GM19023 (cell line): ENCODE measurements around the gene STXBP4.

Experiments
- ATAC-seq: cut with Tn5 transposase; IDR thresholded peaks from one replicate; pipeline ENCODE4 v1.9.1; 2021; ENCODE audit warnings: mild to moderate bottlenecking, moderate library complexity; ENCODE audit not compliant: unreplicated experiment

STXBP4 gene, protein sequence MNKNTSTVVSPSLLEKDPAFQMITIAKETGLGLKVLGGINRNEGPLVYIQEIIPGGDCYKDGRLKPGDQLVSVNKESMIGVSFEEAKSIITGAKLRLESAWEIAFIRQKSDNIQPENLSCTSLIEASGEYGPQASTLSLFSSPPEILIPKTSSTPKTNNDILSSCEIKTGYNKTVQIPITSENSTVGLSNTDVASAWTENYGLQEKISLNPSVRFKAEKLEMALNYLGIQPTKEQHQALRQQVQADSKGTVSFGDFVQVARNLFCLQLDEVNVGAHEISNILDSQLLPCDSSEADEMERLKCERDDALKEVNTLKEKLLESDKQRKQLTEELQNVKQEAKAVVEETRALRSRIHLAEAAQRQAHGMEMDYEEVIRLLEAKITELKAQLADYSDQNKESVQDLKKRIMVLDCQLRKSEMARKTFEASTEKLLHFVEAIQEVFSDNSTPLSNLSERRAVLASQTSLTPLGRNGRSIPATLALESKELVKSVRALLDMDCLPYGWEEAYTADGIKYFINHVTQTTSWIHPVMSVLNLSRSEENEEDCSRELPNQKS

DNA sequence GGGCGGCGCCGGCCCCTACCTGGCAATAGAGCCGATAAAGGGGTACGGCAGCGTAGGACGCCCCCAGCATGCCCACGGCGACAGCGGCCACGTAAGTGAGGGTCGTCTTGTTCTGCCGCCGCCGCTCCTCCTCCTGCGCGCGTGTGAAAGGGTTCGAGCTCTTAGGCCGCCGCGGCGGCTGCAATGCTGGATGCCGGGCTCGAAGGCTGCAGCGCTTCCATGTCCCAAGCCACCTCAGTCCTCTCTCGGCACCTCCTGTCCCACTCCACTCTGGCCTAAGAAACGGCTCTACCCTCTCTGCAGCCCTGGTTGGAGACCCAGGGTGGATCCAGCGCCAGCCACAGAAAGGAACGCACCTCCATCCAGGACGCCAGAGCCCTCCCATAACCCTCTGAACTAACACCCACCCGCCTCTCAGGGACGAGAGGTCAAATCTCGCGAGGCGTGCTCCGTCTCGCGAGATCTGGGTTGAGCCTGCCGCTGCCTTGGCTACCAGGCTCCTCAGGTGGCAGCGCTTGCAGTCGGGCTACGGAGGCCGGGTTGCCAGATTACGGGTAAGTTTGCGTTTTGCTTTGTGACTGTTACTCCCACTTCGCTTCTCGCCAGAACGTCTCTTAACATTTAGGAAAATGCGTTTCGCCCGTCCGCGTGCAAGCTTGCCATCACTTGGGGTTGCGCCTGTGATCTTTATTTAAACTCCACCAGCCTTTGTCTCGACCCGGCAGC, at the start of gene STXBP4, which contains the start of gene COX11:
TSS of gene STXBP4 (plus strand) at position 504 of the 726 bp plus-strand sequence. CDS start 17,455 bp downstream, outside the sequence.
TSS of gene COX11 (minus strand) at position 393 of the 726 bp plus-strand sequence. CDS start at position 385, 8 bp downstream.
- peak; percentile 96 for ATAC-seq

DNA sequence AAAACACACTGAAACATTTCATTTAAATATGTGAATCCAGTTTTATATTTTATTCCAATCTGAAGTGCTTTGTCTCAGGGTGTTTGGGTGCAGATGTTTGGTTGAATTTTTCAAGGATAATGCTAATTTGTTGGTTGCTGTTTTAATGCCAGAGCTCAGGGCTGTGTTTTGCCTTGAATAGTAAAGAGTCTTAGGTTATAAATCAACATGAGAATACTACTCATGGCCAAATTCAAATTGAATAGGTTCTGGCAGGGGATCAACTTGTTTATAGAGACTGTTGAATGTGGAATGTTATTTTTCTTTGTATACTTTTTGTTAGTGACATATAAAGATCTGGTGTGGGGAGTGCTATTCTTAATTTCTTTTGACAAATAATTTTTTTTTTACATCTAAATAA, 49.1 kb upstream of the STXBP4 start:
- ATAC-seq: no peak

DNA sequence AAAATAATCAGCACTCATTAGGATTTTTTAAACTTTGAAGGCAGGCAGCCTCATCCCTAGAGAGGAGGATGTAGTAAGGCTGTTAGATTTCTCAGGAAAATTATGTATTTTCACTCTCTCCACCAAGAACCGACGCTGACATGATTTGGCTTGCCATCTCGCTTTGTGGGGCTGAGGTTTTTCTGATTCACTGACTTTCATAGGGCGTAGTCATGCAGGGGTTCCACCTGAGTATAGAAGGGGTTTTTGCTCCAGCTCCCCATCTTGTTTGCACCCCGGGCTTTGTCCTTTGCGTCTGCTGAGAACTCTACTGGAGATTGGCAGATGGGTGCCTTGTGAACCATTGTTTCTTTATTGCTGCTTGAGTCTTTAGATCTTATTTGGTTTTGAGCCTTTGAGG, 47.7 kb upstream of the STXBP4 start:
- no peak for ATAC-seq

DNA sequence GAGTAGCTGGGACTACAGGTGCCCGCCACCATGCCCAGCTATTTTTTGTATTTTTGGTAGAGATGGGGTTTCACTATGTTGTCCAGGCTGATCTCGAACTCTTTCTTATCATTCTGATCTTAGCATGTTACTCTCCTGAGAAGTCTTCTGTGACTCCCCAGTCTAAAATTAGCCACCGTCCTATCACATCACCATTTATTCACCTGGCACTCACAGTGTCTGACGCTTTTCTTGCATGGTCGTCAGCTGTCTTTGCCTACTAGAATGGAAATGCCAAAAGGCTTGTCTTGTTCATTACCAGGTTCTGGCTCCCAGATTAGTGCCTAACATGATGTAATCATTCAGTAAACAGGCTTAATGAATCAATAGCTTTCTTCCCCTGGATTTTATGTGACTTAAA, 44.2 kb upstream of the STXBP4 start:
- ATAC-seq: no peak

DNA sequence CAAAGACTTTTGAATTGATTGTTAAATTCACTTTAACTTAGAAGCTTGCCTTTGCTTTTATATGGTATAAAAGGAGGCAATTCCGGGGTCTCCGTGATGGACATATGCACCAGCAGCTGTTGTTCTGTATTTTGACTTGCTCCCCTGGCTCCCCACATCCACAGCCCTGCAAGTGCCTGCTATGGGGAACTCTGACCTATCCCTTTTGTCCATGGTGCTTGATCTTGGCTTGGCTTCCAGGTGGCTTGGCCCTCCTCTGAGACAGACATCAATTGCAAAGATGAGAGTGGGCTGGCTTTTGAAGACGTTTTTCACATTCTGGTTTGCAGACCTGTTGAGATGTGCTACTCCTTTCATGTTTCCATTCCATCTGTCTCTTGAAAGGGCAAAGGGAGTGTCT, 41.0 kb upstream of the STXBP4 start:
- ATAC-seq: no peak

DNA sequence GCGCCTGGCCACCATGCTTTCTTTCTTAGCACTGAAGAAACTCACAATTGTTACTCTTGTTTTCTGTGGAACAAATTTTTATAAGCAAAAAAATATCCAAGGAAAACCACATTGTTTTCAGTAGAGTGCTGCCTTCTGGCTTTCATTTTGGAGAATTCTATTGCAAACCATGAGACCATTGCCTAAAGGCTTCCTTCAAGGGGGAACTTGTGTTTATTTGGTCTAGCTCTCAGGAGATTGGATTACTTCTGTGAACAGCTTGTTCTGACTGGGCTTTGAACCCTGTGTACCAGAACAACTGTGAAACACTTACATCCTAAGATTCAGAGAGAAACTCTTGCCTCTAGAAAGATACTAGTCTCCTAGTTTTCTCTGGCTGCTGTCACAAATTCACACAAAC, 35.9 kb upstream of the STXBP4 start:
- ATAC-seq: no peak

DNA sequence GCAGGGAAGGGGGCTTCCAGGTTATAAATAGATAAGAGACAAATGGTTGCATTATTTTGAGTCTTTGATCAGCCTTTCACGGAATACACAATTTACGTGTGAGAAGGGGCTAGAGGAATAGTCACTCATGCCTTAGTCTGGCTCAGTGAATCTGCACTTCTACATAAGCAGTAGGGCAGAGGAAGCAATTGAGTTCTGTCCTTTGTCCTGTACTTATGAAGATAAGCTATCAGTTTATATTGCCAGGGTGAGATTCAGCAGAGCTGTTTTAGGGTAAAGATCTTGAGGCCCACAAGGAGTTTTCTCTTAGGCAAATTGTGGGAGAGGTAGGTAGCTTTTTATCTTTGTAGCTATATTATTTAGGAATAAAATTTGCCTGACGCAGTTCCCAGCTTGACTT, 34.6 kb upstream of the STXBP4 start:
- no peak for ATAC-seq

DNA sequence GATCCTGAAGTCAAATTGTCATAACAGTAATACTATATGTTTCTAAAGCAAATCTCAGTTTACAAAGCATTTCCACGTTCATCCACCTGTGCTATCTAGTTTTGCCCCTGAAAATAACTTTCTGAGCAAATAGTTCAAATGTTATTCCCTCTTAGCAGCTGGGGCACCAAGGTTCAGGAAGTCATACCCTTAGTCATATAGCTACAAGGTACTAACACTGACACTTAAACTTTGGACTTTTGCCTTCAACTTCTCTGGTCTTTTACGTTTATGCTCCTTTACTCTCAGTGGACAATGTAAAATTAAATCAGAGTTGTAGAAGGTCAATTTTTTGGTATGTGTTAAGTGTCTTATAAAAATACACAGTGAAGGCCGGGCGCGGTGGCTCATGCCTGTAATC, 33.1 kb upstream of the STXBP4 start:
- no peak for ATAC-seq

DNA sequence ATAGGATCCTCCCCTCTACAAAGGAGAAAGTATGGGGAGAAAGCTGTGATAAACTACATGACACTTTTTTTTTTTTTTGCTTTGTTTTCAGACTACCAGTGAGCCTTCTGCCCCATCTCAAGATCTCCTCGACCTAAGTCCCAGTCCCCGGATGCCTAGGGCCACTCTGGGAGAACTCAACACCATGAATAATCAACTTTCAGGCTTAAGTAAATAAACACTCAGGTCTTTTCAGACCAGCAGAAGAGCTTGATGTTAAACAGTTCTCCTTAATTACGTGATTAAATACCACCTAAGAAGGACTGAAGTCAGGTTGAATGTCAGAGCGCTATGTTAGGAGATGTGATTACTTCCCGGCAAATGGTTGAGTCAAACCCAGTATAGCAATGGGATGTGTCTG, 31.5 kb upstream of the STXBP4 start:
- ATAC-seq: no peak

DNA sequence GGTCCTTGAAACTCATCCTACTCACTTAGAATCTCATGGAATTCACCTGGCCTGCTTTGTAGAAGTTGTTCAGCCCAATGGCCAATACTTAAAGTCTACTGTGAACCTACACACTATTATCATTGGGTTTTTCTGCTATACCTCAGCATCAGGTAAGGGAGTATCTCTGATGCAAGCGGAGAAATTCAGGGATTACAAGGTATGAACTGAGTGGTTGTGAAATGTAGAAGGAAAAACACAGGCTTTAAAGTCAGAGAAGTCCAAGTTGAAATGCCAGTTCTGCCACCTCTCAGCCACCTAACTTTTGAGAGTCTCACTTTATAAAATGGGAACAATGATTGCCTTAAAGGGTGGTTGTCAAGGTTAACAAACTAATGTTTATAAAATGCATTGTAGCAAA, 31.1 kb upstream of the STXBP4 start:
- no peak for ATAC-seq

DNA sequence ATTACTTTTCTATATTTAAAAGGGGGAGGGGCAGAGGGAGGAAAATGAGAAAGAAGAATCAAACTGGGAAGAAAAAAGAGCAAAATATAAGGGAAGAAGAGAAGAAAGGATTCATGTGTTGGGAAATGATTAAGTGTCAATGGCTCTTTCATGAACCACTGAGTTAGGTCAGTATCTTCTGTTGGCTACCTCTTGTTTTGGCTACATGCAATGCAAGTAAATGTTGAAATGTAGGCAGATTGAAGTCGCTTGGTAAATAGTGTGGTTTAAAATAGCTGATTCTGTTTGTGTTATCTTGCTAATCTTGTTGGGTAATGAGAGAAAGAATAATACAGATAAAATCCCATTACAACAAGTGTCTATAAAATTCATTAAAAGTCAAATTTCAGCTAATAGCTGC, 27.3 kb upstream of the STXBP4 start:
- ATAC-seq: no peak

DNA sequence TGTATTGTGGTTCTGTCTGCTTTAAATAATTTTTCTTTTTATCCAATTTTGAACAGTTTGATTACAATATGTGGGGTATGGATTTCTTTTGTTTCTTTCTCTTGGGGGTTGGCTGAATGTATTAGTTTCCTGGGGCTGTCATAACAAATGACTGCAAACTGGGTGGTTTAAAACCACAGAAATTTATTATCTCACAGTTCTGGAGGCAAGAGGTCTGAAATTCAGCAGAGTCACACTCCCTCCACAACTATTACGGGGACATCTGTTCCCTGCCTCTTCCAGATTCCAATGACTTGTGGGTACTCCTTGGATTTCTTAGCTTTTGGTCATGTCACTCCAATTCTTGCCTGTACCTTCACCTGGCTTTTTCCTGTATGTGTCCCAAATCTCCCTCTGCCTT, 23.8 kb upstream of the STXBP4 start:
- ATAC-seq: no peak

DNA sequence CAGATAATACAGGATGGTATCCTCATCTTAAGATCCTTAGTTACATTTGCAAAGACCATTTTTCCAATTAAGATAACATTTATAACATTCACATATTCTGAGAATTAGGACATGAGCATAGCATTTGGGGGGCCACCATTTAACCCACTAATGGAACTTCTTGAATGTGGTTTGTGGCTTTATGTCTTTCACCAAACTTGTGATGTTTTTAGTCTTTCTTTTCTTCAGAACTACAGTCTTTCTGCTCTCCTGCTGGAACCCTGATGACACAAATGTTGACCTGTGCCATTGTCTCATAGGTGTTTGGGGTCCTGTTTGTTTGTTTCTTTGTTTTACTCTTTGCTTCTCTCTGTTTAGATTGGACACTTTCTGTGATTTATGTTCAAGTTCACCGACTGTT, 23.3 kb upstream of the STXBP4 start:
- no peak for ATAC-seq

DNA sequence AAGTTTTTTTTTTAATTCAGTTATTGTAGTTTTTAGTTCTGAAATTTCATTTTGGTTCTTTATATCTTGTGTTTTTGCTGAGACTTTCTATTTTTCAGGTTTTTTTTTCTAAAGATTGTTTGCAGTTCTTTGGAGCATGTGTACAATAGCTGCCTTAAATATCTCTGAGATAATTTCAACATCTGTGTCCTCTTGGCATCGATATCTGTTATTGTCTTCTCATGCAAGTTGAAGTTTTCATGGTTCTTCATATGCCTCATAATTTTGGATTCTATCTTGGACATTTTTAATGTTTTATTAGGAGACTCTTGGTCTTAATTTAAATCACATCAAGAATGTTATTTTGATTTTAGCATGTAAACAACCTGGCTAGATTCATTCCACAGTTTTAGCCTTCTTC, 22.9 kb upstream of the STXBP4 start:
- no peak for ATAC-seq

DNA sequence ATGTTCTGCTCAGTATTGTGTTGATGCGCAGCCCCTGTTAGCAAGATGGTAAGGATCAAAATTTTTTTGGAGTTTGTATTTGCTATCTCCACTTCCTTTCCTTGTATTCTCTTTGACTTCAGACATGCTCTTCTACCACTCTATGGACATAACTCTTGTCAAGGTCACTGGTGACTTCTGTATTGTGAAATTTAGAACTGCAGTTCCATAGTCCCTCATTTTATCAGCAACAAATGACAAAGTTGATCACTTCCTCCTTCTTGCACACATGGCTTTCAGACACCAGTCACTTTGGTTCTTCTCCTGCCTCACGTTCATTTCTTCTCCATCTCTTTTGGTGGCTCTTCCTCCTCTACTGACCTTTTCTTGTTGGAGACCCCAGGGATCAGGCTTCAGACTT, 21.2 kb upstream of the STXBP4 start:
- ATAC-seq: no peak

DNA sequence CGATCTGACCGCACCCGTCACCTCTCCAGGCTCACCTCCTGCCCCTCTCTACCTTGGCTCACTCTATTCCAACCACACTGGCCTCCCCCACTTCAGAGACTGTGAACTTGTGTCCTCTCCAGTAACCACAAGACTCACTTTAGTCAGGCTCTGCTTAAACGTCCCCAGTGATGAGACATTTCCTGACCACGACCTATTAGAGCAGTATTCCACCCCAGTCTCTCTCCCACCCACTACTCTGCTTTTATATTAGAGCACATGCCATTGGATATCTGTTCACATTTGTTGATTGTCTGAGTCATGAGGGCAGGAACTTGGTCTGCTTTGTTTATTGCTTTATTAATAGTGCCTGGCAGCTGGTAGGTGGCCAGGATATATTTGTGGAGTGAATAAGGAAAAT, 20.2 kb upstream of the STXBP4 start:
- no peak for ATAC-seq

DNA sequence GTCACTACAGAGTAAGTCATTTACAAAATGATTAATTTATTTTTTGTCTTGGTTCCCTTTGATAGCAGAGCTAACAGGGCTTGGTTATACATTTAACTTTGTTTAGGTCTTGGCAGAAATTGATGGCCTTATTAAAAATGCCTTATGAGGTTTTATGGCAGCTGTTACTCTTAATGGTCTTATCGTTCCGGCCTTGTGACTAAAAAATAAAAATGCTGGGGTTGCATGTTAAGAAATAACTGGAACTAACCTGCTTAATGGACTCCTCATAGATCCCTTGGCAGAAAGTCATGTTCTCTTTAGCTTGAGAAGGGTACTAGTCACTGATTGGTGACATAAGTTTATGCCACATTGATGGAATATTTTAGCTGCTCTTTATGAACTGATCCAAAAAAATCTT, 18.4 kb upstream of the STXBP4 start:
- ATAC-seq: no peak

DNA sequence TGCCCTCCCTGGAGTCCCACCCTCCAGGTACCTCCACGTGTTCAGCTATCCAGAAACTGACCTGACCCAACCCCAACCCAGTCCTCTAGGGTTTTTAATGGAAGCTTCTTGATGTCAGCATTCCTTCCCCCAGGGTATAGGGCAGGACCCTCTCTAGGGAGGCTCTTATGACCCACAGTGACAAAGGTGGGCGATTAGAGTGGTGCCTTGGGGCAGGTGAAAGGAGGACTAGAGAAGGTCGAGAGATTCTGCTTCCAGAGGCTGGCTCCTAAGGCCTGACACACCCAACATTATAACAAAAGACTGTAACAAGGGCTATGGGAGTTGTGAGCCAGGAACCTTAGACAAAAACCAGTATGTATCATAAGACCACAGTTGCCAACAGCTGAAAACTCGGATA, 17.3 kb upstream of the STXBP4 start:
- ATAC-seq: no peak

DNA sequence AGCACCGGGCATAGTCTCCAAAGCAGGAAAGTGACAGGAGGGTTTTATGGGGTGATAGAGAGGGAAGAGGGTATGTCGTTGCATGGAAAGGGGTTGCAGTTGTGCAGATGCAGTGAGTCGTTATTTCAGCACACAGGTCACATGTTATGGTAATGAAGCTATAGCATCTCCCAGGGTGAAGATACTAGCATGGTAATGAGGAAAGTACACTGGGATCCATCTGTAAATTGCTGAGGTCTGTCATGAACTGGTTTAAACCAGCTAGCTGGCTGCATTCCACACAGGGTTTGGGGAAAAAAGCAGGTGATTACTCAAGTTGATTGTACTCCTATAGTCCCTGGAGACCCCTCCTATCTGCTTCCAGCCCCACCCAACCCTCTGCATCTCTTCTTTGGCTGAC, 11.8 kb upstream of the STXBP4 start:
- ATAC-seq: no peak

DNA sequence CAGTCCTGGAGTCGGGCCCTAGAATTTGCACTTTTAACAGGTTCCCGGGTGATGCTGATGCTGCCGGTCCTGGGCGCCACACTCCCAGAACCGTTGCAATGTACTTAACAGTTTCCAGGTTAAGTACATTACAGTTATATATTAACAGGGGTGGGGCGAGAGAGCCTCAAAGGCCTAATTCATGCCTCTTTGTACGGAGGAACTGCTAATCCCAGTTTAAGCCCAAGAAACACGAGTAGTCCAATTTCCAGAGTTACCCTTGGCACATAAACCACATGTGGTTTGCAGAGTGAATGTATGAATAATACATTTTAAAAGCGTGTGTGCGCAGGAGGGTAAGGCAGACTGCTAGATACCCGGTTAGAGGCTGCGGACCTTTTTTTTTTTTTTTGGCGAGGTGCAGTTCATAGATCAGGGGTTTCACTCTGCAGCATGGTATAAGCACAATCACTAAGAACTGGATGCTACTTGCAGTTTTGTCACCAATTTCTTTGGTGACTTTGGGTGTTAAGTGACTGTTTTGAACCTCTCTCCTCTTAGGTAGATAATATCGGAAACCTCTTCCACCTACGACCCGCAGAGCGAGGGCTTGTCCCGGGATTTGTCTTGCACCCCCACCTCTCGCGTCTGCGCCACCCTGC, 824 bp upstream of the STXBP4 start:
- ATAC-seq: peak; percentile 23

DNA sequence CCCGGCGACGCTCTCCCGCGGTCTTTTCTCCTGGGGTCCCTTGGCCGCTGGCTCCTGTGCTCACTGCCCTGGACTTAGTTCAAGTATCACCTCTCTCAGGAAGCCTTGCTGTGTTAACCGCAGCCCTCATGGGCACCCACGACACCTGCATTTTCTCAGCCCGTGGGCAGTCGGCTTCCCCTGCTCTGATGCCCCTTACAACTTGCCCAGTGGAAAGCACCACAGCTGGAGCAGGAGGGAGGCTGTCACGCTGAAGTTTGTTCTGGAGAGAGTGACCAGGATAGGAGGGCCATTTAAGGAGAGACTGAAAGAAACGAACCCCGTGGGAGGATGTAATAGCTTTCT, 395 bp downstream of the STXBP4 start:
- peak; percentile 38 for ATAC-seq
